ENCODE measurements around the gene BSN.

- TF ChIP-seq CTCF (IDR thresholded peaks at IDR 0.05), result no peak
- TF ChIP-seq POLR2A (IDR thresholded peaks at IDR 0.05), result no peak
Measured at GRCh38 chr3:49556500-49557275, 2.4 kb downstream of the BSN start.
